HG03095 (cell line): ENCODE results near the gene CACYBP.

Source experiments
- ATAC-seq: cut with Tn5 transposase; IDR thresholded peaks from one replicate; pipeline ENCODE4 v1.9.1; 2021; ENCODE audit warnings: moderate library complexity; ENCODE audit not compliant: unreplicated experiment

CACYBP gene

GRCh38 chr1:174999936-175000696 is at the start of gene CACYBP:
Gene CACYBP, plus strand, starts transcription at chr1:174999947. Its CDS starts 234 bp downstream, at chr1:175000181.
- ATAC-seq = peak; percentile 7

- peak; percentile 46 for ATAC-seq
Observed at GRCh38 chr1:174953285-174954072, 46.3 kb upstream of the CACYBP start.

- no peak for ATAC-seq
Observed at GRCh38 chr1:174954073-174954460, 45.7 kb upstream of the CACYBP start.

- no peak for ATAC-seq
Observed at GRCh38 chr1:174954671-174955669, 44.8 kb upstream of the CACYBP start.

- ATAC-seq = no peak
Observed at GRCh38 chr1:174956086-174956485, 43.7 kb upstream of the CACYBP start.

- no peak for ATAC-seq
Observed at GRCh38 chr1:174956976-174957375, 42.8 kb upstream of the CACYBP start.

GRCh38 chr1:174957829-174958228 is 41.9 kb upstream of the CACYBP start:
- no peak for ATAC-seq

GRCh38 chr1:174958396-174958795 is 41.4 kb upstream of the CACYBP start:
- no peak for ATAC-seq

GRCh38 chr1:174960362-174960761 is 39.4 kb upstream of the CACYBP start:
- no peak for ATAC-seq

- no peak for ATAC-seq
Observed at GRCh38 chr1:174963529-174964125, 36.1 kb upstream of the CACYBP start.

- no peak for ATAC-seq
Observed at GRCh38 chr1:174964261-174964971, 35.3 kb upstream of the CACYBP start.

GRCh38 chr1:174964972-174965361 is 34.8 kb upstream of the CACYBP start:
- ATAC-seq = no peak

GRCh38 chr1:174965362-174966007 is 34.3 kb upstream of the CACYBP start:
- no peak for ATAC-seq

- ATAC-seq = no peak
Observed at GRCh38 chr1:174966008-174966572, 33.7 kb upstream of the CACYBP start.

GRCh38 chr1:174967845-174968705 is 31.7 kb upstream of the CACYBP start:
- ATAC-seq = no peak

- ATAC-seq = peak; percentile 81
Observed at GRCh38 chr1:174968750-174969244, 30.9 kb upstream of the CACYBP start.

GRCh38 chr1:174969977-174970376 is 29.8 kb upstream of the CACYBP start:
- no peak for ATAC-seq

GRCh38 chr1:174971466-174971865 is 28.3 kb upstream of the CACYBP start:
- ATAC-seq = no peak
